GM23338 (cell line): ENCODE results near the gene GVQW3. TPM values are rescaled to one million over a fixed set of nuclear protein-coding genes. Genes with fewer than 3 reads are reported as not detected.

Source experiments
- ATAC-seq: fragments of 200-7000 bp; cut with Tn5 transposase; 3 replicates; pipeline ENCODE4 v1.9.1; 2020
- DNase-seq: peaks from one replicate; pipeline ENCODE4 v3.0.0-alpha.2; 2015; ENCODE audit warnings: low spot score
- H2AFZ ChIP-seq: fragments of 200-600 bp; sonication (generic); 2 replicates; pipeline ENCODE4 v1.8.0; 2016; ENCODE audit warnings: antibody characterized with exemption, mild to moderate bottlenecking, moderate library complexity
- H3F3A ChIP-seq: fragments of 200-600 bp; sonication (generic); replicated peaks from 2 replicates; pipeline ENCODE4 v1.8.0; 2017; ENCODE audit warnings: antibody characterized with exemption, mixed run types, low read depth
- H3K27ac ChIP-seq: fragments of 200-600 bp; sonication (generic); 2 replicates; pipeline ENCODE4 v1.6.1; 2016; ENCODE audit warnings: low read depth
- H3K27me3 ChIP-seq: fragments of 200-600 bp; sonication (generic); 2 replicates; pipeline ENCODE4 v1.8.0; 2016; ENCODE audit warnings: mild to moderate bottlenecking, mixed run types, moderate library complexity; ENCODE audit not compliant: insufficient read depth
- H3K36me3 ChIP-seq: fragments of 200-600 bp; sonication (generic); 2 replicates; pipeline ENCODE4 v1.8.0; 2016; ENCODE audit warnings: mild to moderate bottlenecking; ENCODE audit not compliant: insufficient read depth
- H3K4me1 ChIP-seq: fragments of 200-600 bp; sonication (generic); 2 replicates; pipeline ENCODE4 v1.8.0; 2016; ENCODE audit warnings: mild to moderate bottlenecking, moderate library complexity; ENCODE audit not compliant: insufficient read depth
- H3K4me2 ChIP-seq: fragments of 200-600 bp; sonication (generic); 2 replicates; pipeline ENCODE4 v1.7.1; 2017; ENCODE audit warnings: mixed run types
- H3K4me3 ChIP-seq: fragments of 200-600 bp; sonication (generic); 2 replicates; pipeline ENCODE4 v1.6.1; 2016; ENCODE audit warnings: mixed run types
- H3K79me2 ChIP-seq: fragments of 200-600 bp; sonication (generic); replicated peaks from 2 replicates; pipeline ENCODE4 v1.8.0; 2017; ENCODE audit warnings: mild to moderate bottlenecking; ENCODE audit not compliant: insufficient read depth
- H3K9me2 ChIP-seq: fragments of 200-600 bp; sonication (generic); 2 replicates; pipeline ENCODE4 v1.8.0; 2017; ENCODE audit not compliant: insufficient read depth
- H4K20me1 ChIP-seq: fragments of 200-600 bp; sonication (generic); replicated peaks from 2 replicates; pipeline ENCODE4 v1.8.0; 2017; ENCODE audit warnings: mild to moderate bottlenecking; ENCODE audit not compliant: insufficient read depth
- H3K27ac Mint-ChIP-seq: 2 replicates; pipeline ENCODE4 v1.8.0; 2020; ENCODE audit warnings: inconsistent platforms, mild to moderate bottlenecking, moderate library complexity, mixed read lengths
- H3K27me3 Mint-ChIP-seq: 3 replicates; pipeline ENCODE4 v1.8.0; 2022; ENCODE audit warnings: low read depth, mild to moderate bottlenecking, moderate library complexity, mixed read lengths, inconsistent platforms; ENCODE audit not compliant: insufficient read depth, poor library complexity
- H3K36me3 Mint-ChIP-seq: 3 replicates; pipeline ENCODE4 v1.8.0; 2021; ENCODE audit warnings: low read depth, mild to moderate bottlenecking, inconsistent platforms, moderate library complexity, mixed read lengths
- H3K4me1 Mint-ChIP-seq: 3 replicates; pipeline ENCODE4 v1.8.0; 2020; ENCODE audit warnings: mild to moderate bottlenecking, inconsistent platforms, mixed read lengths
- H3K4me3 Mint-ChIP-seq: 3 replicates; pipeline ENCODE4 v1.8.0; 2021; ENCODE audit warnings: moderate library complexity, mild to moderate bottlenecking, inconsistent platforms, mixed read lengths
- H3K9me3 Mint-ChIP-seq: 3 replicates; pipeline ENCODE4 v1.8.0; 2020; ENCODE audit warnings: moderate library complexity, mild to moderate bottlenecking, inconsistent platforms, mixed read lengths
- CREB1 ChIP-seq: fragments of 250-450 bp; sonication (Bioruptor Pico); IDR thresholded peaks from 2 replicates; pipeline ENCODE4 v1.5.0; 2020; ENCODE audit warnings: low read depth, mild to moderate bottlenecking, moderate library complexity
- EZH2 ChIP-seq: fragments of 200-600 bp; sonication (generic); IDR thresholded peaks from one replicate; pipeline ENCODE4 v1.8.0; 2017; ENCODE audit warnings: antibody characterized with exemption, mild to moderate bottlenecking, low read depth; ENCODE audit not compliant: unreplicated experiment
- EZH2phosphoT487 ChIP-seq: fragments of 200-600 bp; sonication (generic); IDR thresholded peaks from one replicate; pipeline ENCODE4 v1.8.1; 2018; ENCODE audit warnings: antibody characterized with exemption; ENCODE audit not compliant: unreplicated experiment
- JUNB ChIP-seq: IDR thresholded peaks from one replicate; pipeline ENCODE4 v1.6.1; 2016; ENCODE audit warnings: antibody characterized with exemption; ENCODE audit not compliant: unreplicated experiment
- NANOG ChIP-seq: IDR thresholded peaks from 2 replicates; pipeline ENCODE4 v1.6.1; 2016; ENCODE audit warnings: antibody characterized with exemption, borderline replicate concordance
- POLR2AphosphoS5 ChIP-seq: IDR thresholded peaks from 2 replicates; pipeline ENCODE4 v1.6.1; 2016; ENCODE audit warnings: antibody characterized with exemption, low read depth
- STAT1 ChIP-seq: IDR thresholded peaks from one replicate; pipeline ENCODE4 v1.6.1; 2016; ENCODE audit warnings: antibody characterized with exemption; ENCODE audit not compliant: unreplicated experiment
- ZNF114 ChIP-seq: fragments of 250-450 bp; sonication (Bioruptor Pico); IDR thresholded peaks from 2 replicates; pipeline ENCODE4 v1.5.0; 2020; ENCODE audit warnings: mild to moderate bottlenecking, moderate library complexity
- ZNF331 ChIP-seq: fragments of 250-450 bp; sonication (Bioruptor Pico); IDR thresholded peaks from 2 replicates; pipeline ENCODE4 v1.5.0; 2020; ENCODE audit warnings: low read depth, mild to moderate bottlenecking, moderate library complexity
- polyA plus RNA-seq: library from polyadenylated mRNA; unstranded; fragments of >200 nt; fragmentation: Nextera tagmentation; extraction: Ambion mirVana; gene quantifications from 2 replicates; pipeline ENCODE4 v1.2.1, GENCODE V29; 2016
- total RNA-seq: library from RNA; depleted of rRNA; stranded (reverse); fragments of >200 nt; shearing (Covaris generic); gene quantifications from 2 replicates; pipeline ENCODE4 v1.2.3, GENCODE V29; 2014
- TF ChIP-seq, protein P1 (sequence below): IDR thresholded peaks from one replicate; pipeline ENCODE4 v1.6.1; 2018; ENCODE audit warnings: antibody characterized with exemption; ENCODE audit not compliant: unreplicated experiment
- TF ChIP-seq, protein P2 (sequence below), 2 experiments: fragments of 200-600 bp in 1 of 2; sonication (generic) in 1 of 2; conservative IDR thresholded peaks; 2 replicates each; pipeline versions ENCODE4 v1.5.1 to v1.6.1; 2016 to 2017; ENCODE audit warnings: antibody characterized with exemption in 2 of 2, low read depth in 2 of 2, mild to moderate bottlenecking in 2 of 2, moderate library complexity in 1 of 2
- TF ChIP-seq, protein P3 (sequence below): fragments of 250-450 bp; sonication (Bioruptor Pico); IDR thresholded peaks from 2 replicates; pipeline ENCODE4 v1.5.0; 2020; ENCODE audit warnings: mild to moderate bottlenecking, moderate library complexity
- TF ChIP-seq, protein P4 (sequence below): IDR thresholded peaks from 2 replicates; pipeline ENCODE4 v1.6.1; 2016; ENCODE audit warnings: antibody characterized with exemption

Gene GVQW3
- total and polyA plus RNA-seq, 2 experiments from 2014 or later, result 3.5 to 4.9 TPM

DNA sequence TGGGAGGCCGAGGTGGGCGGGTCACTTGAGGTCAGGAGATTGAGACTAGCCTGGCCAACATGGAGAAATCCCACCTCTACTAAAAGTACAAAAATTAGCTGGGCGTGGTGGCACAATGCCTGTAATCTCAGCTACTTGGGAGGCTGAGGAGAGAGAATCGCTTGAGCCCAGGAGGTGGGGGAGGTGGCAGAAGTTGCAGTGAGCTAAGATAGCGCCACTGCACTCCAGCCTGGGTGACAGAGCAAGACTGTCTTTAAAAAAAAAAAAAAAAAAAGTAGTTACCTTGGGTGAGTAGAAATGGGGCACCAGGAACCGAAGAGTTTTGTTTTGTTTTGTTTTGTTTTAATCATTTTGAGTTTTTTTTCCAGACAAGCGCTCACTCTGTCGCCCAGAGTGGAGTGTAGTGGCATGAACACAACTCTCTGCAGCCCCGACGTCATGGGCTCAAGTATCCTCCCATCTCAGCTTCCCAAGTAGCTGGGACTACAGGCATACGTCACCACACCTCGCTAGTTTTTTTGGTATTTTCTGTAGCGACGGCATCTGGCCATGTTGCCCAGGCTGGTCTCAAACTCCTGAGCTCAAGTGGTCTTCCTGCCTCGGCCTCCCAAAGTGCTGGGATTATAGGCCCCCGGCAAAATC, 16.0 kb upstream of the GVQW3 start:
- no peak for TF ChIP-seq STAT1
- TF ChIP-seq NANOG, result no peak
- no peak for TF ChIP-seq JUNB
- TF ChIP-seq POLR2AphosphoS5, result no peak
- no peak for TF ChIP-seq ZNF331 (CRISPR knock-in tag)
- no peak for TF ChIP-seq EZH2
- TF ChIP-seq, protein P1, sequence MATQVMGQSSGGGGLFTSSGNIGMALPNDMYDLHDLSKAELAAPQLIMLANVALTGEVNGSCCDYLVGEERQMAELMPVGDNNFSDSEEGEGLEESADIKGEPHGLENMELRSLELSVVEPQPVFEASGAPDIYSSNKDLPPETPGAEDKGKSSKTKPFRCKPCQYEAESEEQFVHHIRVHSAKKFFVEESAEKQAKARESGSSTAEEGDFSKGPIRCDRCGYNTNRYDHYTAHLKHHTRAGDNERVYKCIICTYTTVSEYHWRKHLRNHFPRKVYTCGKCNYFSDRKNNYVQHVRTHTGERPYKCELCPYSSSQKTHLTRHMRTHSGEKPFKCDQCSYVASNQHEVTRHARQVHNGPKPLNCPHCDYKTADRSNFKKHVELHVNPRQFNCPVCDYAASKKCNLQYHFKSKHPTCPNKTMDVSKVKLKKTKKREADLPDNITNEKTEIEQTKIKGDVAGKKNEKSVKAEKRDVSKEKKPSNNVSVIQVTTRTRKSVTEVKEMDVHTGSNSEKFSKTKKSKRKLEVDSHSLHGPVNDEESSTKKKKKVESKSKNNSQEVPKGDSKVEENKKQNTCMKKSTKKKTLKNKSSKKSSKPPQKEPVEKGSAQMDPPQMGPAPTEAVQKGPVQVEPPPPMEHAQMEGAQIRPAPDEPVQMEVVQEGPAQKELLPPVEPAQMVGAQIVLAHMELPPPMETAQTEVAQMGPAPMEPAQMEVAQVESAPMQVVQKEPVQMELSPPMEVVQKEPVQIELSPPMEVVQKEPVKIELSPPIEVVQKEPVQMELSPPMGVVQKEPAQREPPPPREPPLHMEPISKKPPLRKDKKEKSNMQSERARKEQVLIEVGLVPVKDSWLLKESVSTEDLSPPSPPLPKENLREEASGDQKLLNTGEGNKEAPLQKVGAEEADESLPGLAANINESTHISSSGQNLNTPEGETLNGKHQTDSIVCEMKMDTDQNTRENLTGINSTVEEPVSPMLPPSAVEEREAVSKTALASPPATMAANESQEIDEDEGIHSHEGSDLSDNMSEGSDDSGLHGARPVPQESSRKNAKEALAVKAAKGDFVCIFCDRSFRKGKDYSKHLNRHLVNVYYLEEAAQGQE, result no peak
- TF ChIP-seq, protein P2, sequence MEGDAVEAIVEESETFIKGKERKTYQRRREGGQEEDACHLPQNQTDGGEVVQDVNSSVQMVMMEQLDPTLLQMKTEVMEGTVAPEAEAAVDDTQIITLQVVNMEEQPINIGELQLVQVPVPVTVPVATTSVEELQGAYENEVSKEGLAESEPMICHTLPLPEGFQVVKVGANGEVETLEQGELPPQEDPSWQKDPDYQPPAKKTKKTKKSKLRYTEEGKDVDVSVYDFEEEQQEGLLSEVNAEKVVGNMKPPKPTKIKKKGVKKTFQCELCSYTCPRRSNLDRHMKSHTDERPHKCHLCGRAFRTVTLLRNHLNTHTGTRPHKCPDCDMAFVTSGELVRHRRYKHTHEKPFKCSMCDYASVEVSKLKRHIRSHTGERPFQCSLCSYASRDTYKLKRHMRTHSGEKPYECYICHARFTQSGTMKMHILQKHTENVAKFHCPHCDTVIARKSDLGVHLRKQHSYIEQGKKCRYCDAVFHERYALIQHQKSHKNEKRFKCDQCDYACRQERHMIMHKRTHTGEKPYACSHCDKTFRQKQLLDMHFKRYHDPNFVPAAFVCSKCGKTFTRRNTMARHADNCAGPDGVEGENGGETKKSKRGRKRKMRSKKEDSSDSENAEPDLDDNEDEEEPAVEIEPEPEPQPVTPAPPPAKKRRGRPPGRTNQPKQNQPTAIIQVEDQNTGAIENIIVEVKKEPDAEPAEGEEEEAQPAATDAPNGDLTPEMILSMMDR (conservative IDR thresholded peaks at IDR 0.05; ENCODE audit: low read depth in 2 of 2), result no peak
- TF ChIP-seq EZH2phosphoT487, result no peak
- no peak for TF ChIP-seq CREB1 (CRISPR knock-in tag)
- TF ChIP-seq, protein P3, sequence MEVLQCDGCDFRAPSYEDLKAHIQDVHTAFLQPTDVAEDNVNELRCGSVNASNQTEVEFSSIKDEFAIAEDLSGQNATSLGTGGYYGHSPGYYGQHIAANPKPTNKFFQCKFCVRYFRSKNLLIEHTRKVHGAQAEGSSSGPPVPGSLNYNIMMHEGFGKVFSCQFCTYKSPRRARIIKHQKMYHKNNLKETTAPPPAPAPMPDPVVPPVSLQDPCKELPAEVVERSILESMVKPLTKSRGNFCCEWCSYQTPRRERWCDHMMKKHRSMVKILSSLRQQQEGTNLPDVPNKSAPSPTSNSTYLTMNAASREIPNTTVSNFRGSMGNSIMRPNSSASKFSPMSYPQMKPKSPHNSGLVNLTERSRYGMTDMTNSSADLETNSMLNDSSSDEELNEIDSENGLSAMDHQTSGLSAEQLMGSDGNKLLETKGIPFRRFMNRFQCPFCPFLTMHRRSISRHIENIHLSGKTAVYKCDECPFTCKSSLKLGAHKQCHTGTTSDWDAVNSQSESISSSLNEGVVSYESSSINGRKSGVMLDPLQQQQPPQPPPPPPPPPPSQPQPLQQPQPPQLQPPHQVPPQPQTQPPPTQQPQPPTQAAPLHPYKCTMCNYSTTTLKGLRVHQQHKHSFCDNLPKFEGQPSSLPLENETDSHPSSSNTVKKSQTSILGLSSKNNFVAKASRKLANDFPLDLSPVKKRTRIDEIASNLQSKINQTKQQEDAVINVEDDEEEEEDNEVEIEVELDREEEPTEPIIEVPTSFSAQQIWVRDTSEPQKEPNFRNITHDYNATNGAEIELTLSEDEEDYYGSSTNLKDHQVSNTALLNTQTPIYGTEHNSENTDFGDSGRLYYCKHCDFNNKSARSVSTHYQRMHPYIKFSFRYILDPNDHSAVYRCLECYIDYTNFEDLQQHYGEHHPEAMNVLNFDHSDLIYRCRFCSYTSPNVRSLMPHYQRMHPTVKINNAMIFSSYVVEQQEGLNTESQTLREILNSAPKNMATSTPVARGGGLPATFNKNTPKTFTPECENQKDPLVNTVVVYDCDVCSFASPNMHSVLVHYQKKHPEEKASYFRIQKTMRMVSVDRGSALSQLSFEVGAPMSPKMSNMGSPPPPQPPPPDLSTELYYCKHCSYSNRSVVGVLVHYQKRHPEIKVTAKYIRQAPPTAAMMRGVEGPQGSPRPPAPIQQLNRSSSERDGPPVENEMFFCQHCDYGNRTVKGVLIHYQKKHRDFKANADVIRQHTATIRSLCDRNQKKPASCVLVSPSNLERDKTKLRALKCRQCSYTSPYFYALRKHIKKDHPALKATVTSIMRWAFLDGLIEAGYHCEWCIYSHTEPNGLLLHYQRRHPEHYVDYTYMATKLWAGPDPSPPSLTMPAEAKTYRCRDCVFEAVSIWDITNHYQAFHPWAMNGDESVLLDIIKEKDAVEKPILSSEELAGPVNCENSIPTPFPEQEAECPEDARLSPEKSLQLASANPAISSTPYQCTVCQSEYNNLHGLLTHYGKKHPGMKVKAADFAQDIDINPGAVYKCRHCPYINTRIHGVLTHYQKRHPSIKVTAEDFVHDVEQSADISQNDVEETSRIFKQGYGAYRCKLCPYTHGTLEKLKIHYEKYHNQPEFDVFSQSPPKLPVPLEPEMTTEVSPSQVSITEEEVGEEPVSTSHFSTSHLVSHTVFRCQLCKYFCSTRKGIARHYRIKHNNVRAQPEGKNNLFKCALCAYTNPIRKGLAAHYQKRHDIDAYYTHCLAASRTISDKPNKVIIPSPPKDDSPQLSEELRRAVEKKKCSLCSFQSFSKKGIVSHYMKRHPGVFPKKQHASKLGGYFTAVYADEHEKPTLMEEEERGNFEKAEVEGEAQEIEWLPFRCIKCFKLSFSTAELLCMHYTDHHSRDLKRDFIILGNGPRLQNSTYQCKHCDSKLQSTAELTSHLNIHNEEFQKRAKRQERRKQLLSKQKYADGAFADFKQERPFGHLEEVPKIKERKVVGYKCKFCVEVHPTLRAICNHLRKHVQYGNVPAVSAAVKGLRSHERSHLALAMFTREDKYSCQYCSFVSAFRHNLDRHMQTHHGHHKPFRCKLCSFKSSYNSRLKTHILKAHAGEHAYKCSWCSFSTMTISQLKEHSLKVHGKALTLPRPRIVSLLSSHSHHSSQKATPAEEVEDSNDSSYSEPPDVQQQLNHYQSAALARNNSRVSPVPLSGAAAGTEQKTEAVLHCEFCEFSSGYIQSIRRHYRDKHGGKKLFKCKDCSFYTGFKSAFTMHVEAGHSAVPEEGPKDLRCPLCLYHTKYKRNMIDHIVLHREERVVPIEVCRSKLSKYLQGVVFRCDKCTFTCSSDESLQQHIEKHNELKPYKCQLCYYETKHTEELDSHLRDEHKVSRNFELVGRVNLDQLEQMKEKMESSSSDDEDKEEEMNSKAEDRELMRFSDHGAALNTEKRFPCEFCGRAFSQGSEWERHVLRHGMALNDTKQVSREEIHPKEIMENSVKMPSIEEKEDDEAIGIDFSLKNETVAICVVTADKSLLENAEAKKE (CRISPR knock-in tag), result no peak
- TF ChIP-seq ZNF114 (CRISPR knock-in tag), result no peak
- TF ChIP-seq, protein P4, sequence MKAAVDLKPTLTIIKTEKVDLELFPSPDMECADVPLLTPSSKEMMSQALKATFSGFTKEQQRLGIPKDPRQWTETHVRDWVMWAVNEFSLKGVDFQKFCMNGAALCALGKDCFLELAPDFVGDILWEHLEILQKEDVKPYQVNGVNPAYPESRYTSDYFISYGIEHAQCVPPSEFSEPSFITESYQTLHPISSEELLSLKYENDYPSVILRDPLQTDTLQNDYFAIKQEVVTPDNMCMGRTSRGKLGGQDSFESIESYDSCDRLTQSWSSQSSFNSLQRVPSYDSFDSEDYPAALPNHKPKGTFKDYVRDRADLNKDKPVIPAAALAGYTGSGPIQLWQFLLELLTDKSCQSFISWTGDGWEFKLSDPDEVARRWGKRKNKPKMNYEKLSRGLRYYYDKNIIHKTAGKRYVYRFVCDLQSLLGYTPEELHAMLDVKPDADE, result no peak
- Mint-ChIP-seq H3K4me3 (no peak overlapping the region), H3K27me3 (no peaks in the 10 kb centered on the region), H3K36me3 (0 out of 3 replicates have a peak, but pooled peaks cover 3% of the 10 kb centered on the region), H3K27ac (peak overlapping the region; percentile 0; the same call in 1 of the 2 replicates), H3K9me3 (no peaks in the 10 kb centered on the region), H3K4me1 (no peaks in the 10 kb centered on the region)
- H4K20me1 ChIP-seq, result peaks cover 22% of the 10 kb centered on the region
- no peaks in the 10 kb centered on the region for H3K27me3 ChIP-seq
- no peaks in the 10 kb centered on the region for H3K4me1 ChIP-seq
- no peaks in the 10 kb centered on the region for H3F3A ChIP-seq
- H2AFZ ChIP-seq, result no peak overlapping the region
- H3K79me2 ChIP-seq, result peaks cover 61% of the 10 kb centered on the region
- H3K27ac ChIP-seq, result no peak overlapping the region; the same call in 1 of the 2 replicates
- ATAC-seq (no peak), DNase-seq (no peak)
- H3K36me3 ChIP-seq, result no peaks in the 10 kb centered on the region
- H3K4me2 ChIP-seq, result no peak overlapping the region
- no peaks in the 10 kb centered on the region for H3K9me2 ChIP-seq
- H3K4me3 ChIP-seq, result no peak overlapping the region
